Stimulated activated effector memory CD8-positive, alpha-beta T cell treated with anti-CD3 and anti-CD28 coated beads, Interleukin-12 subunit alpha, Interleukin-12 subunit beta, amount 100 ng/mL, for 72 hours (primary cell): ENCODE measurements around the gene CTRL.
A peak's percentile ranks its signal among the peaks of the same experiment; 100 is the strongest.
"Not testable (repeated sequence)": the region's sequence is repeated elsewhere in the genome, so short reads cannot be mapped to it uniquely, and the experiment has no call there.

Experiments
- ATAC-seq: fragments of 150-1000 bp; cut with Tn5 transposase; 2 replicates; pipeline ENCODE4 v1.10.0; 2021
- DNase-seq, 2 donors: peaks; one replicate each; pipeline ENCODE4 v3.0.0; 2021 to 2022; ENCODE audit warnings: low spot score in 2 of 2
- H3K27ac Mint-ChIP-seq: one replicate; pipeline ENCODE4 v1.8.0; 2022; ENCODE audit warnings: mild to moderate bottlenecking, mixed read lengths
- H3K36me3 Mint-ChIP-seq: one replicate; pipeline ENCODE4 v1.8.0; 2022; ENCODE audit warnings: mild to moderate bottlenecking, mixed read lengths
- H3K4me1 Mint-ChIP-seq: one replicate; pipeline ENCODE4 v1.8.0; 2022; ENCODE audit warnings: mixed read lengths
- H3K4me3 Mint-ChIP-seq: one replicate; pipeline ENCODE4 v1.8.0; 2022; ENCODE audit warnings: mild to moderate bottlenecking, mixed read lengths
- H3K9me3 Mint-ChIP-seq: one replicate; pipeline ENCODE4 v1.8.0; 2022; ENCODE audit warnings: mixed read lengths

The CTRL gene

DNA sequence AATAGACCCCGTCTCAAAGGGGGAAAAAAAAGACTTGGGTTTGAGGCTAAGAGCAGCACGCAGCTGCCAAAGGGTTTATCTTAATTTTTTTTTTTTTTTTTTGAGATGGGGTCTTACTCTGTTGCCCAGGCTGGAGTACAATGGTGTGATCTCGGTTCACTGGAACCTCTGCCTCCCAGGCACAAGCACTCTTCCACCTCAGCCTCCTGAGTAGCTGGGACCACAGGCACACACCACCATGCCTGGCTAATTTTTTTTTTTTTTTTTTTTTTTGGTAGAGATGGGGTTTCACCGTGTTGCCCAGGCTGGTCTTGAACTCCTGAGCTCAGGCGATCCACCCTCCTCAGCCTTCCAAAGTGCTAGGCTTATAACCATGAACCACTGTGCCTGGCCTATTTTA is 6.1 kb upstream of the CTRL start:
- not testable (repeated sequence) for H3K9me3 Mint-ChIP-seq, ATAC-seq, DNase-seq
- Mint-ChIP-seq H3K4me1 (peaks cover 53% of the 10 kb centered on the region), H3K36me3 (peaks cover 69% of the 10 kb centered on the region), H3K27ac (peak overlapping the region; percentile 100), H3K4me3 (peak overlapping the region; percentile 100)

DNA sequence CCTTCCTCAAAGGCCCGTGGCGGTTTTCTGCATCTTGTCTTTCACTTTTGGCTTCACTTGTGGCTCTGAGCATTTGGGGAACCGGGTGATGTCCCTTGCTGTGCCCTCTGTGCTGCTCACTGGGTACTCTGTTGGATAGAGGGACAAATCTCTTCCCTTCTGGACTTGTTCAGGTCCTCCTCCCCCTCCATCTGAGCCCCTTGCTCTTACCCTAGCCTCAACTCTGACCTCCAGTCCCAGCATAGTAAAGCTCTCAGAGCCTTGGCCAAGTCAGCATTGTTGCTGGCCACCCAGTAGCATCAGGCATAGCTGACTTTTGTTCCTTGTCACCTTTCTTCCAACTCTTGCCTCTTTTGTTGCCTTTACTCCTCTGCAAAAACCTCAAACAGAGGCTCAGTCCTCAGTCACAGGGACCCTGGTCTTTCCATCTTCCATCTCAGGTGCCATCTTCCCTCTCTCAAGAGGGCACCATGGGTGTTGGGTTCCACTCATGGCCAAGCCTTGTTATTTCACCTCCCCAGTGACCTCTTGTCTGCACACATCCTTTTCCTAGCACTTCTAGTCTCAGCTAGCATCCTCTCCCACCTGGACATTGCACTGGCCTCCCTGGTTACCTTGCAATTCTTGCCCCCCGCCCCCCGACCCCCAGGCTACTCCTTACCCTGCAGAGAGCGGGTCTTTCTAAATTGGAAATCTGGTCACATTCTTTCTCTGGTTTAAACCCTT is 5.4 kb upstream of the CTRL start:
- DNase-seq (no peak), ATAC-seq (peak; percentile 69)
- H3K36me3 Mint-ChIP-seq, result peaks cover 72% of the 10 kb centered on the region
- H3K27ac Mint-ChIP-seq, result peak overlapping the region; percentile 100
- no peaks in the 10 kb centered on the region for H3K9me3 Mint-ChIP-seq
- peaks cover 49% of the 10 kb centered on the region for H3K4me1 Mint-ChIP-seq
- H3K4me3 Mint-ChIP-seq, result peak overlapping the region; percentile 100

DNA sequence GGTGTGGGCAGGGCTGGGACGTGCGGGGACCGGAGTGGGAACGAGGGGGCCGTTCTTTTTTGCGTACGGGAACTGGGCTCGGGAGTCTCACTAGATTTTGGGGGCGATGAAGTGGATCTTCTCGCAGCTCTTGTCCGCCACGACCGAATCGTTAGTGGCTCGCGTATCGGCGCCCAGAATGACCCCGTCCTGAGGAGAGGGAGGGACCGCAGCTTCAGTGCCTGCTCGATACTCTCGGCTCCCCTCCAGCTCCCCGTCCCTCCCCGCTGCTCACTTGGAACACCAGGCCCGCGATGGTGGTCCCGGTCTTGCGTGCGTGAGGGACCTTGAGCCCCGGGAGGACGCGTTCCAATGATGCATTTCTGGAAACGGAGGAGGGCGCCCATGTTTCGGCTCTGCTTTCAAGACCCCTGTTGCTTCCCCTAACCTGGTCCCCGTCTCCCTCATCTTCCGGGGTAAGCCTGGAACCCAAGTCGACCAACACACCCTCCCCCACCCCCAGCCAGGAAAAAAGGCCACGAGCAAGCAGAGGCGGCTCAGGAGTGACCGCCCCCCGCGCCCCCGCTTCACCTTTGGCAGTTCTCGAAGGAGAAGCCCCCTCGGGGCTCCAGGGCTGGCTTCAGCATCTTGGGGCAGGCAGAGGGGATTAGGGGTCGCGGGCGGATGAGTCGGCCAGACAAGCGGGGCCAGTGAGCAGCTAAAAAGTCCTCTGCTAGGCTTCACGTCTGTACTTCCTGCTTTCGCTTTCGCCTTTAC is 4.6 kb upstream of the CTRL start, which contains the start of gene PSMB10:
TSS of gene PSMB10 (minus strand) at position 727 of the 756 bp plus-strand sequence. CDS start at position 626, 101 bp downstream.
- Mint-ChIP-seq H3K36me3 (peaks cover 78% of the 10 kb centered on the region), H3K27ac (peak within 1 kb of the TSS; percentile 100), H3K9me3 (no peaks in the 10 kb centered on the region), H3K4me3 (peak within 1 kb of the TSS; percentile 100), H3K4me1 (peaks cover 42% of the 10 kb centered on the region)
- ATAC-seq, result peak; percentile 2
- peak; percentile 52 to 89 for DNase-seq

DNA sequence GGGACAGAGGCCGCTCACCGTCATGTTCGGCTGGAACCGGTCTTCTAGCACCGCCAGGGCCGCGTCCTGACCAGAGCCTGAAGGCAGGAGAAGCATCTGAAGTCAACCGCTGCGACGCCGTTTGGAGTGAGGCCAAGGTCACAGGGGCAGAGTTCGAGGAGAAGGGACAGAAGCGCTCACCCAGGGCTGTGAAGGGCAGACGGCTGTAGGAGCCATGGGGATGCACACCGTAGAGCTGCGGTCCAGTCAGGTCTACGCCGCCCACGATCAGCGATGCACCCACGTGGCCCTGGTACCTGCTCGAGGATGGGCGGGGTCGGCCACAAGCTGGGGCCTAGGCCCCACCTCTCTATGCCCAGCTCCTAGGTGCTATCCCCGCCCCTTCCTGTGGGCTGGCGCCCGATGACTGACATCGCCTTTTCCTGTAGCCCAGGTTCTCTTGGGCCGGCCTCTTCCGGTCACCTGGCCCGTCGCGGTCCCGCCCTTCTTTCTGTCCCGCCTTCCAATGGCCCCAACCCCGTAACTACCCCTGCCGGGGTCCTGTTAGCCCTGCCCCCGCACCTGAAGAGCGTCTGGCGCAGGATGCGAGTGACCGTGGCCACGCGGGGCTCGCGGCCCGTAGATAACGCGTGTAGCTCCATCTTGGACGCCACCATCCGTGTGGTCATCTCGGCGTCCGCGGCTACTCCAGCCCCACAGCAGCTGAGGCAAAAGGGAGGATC is 3.9 kb upstream of the CTRL start:
- ATAC-seq (peak; percentile 95), DNase-seq (peak; percentile 72 to 92)
- H3K4me1 Mint-ChIP-seq, result peaks cover 42% of the 10 kb centered on the region
- peaks cover 82% of the 10 kb centered on the region for H3K36me3 Mint-ChIP-seq
- H3K9me3 Mint-ChIP-seq, result no peaks in the 10 kb centered on the region
- peak overlapping the region; percentile 100 for H3K27ac Mint-ChIP-seq
- H3K4me3 Mint-ChIP-seq, result peak overlapping the region; percentile 100

DNA sequence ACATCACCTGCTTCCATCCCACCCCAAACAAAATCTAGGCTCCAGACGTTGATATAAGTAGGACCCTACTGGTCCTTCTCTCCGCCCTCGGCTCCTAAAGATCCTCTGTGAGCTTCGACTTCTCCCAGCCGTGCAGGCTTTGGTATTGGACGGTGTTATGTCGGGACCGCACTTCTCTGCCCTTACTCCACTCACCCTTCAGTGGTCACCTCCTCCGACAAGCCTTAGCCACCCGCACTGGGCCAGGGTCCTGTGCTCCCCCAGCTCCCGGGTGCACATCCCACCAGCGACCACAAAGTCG is 3.4 kb upstream of the CTRL start:
- H3K4me1 Mint-ChIP-seq, result peaks cover 38% of the 10 kb centered on the region
- no peaks in the 10 kb centered on the region for H3K9me3 Mint-ChIP-seq
- peaks cover 86% of the 10 kb centered on the region for H3K36me3 Mint-ChIP-seq
- DNase-seq, result no peak
- peak overlapping the region; percentile 100 for H3K27ac Mint-ChIP-seq
- ATAC-seq, result no peak
- peak overlapping the region; percentile 100 for H3K4me3 Mint-ChIP-seq

DNA sequence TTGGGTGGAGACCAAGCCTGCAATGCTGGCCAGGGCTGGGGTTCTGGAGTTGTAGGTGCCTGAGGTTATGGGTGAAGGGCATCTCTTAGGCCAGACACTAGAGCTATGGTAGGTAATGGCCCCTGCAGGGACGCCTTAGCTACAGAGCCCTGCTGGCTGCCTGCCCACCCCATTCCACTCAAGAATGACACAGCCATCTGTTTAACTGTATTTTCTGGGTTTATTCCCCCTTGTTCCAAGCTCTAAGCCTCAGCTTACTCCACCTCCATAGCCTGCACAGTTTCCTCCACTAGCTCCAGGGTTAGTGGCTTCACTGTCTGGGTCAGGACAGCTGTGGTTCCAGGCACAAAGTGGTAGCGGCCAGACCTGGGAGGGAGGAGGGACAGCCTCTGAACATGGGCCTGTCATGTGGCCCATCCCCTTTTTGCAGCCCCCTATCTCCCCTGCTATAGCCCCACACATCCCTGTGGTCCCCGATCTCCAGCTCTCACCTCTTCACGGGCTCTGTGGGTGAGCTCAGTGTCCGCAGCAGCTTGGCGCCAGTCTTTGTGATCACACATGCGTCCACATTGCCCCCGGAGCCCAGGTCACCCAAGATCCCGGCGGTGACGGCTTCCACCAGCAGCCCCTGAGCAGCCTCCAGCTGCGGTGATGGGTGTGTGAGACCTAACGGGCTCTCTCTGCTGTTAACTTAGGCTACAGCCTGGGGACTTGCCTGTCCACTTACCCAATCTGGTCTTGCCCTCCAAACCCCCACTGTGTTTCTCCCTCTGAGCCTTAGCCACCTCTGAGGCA is 2.8 kb upstream of the CTRL start:
- no peaks in the 10 kb centered on the region for H3K9me3 Mint-ChIP-seq
- no peak for ATAC-seq
- peaks cover 89% of the 10 kb centered on the region for H3K36me3 Mint-ChIP-seq
- peaks cover 33% of the 10 kb centered on the region for H3K4me1 Mint-ChIP-seq
- H3K4me3 Mint-ChIP-seq, result peak overlapping the region; percentile 100
- no peak for DNase-seq
- H3K27ac Mint-ChIP-seq, result peak overlapping the region; percentile 100

DNA sequence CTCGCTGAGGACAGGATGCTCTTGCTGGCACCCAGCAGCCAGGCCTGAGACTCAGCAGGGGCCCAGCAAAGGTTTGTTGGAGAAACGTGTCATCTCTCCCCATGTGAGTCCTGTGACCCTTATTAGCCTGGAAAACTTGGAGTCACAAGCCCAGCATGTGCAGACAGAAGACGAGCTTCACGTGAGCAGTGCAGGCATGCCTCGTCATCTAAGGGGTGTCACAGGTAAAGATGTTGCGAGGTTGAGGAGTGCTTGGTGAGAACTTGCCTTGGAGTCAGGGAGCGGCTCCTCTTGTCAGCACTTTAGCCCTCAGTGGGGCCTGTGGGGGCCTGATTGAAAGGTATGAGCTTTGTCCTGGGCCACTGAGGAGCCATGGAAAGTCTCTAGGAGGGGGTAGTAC is 2.1 kb upstream of the CTRL start:
- DNase-seq (no peak), ATAC-seq (no peak)
- Mint-ChIP-seq H3K27ac (peak overlapping the region; percentile 80), H3K4me3 (peak overlapping the region; percentile 100), H3K36me3 (peaks cover 85% of the 10 kb centered on the region), H3K9me3 (no peaks in the 10 kb centered on the region), H3K4me1 (peaks cover 33% of the 10 kb centered on the region)

DNA sequence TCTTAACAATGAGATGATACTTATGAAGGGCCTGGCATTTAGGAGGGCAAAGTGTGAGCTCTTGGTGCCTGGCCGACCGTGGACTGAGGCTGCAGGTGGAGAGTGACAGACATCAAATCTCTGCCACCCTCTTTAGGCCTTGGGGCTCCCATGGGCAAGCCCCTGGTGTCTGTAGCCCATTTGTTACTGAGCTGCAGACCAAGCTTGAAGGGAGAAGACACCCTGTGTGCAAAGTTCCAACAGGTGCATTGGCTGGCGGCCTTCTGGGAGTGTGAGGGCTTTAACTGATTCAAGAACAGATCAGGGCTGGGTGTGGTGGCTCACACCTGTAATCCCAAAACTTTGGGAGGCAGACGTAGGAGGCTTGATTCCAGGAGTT is 789 bp upstream of the CTRL start:
- Mint-ChIP-seq H3K36me3 (peaks cover 91% of the 10 kb centered on the region), H3K4me1 (peaks cover 41% of the 10 kb centered on the region), H3K27ac (peak overlapping the region; percentile 79), H3K9me3 (no peaks in the 10 kb centered on the region), H3K4me3 (no peak overlapping the region)
- no peak for ATAC-seq
- DNase-seq, result no peak

DNA sequence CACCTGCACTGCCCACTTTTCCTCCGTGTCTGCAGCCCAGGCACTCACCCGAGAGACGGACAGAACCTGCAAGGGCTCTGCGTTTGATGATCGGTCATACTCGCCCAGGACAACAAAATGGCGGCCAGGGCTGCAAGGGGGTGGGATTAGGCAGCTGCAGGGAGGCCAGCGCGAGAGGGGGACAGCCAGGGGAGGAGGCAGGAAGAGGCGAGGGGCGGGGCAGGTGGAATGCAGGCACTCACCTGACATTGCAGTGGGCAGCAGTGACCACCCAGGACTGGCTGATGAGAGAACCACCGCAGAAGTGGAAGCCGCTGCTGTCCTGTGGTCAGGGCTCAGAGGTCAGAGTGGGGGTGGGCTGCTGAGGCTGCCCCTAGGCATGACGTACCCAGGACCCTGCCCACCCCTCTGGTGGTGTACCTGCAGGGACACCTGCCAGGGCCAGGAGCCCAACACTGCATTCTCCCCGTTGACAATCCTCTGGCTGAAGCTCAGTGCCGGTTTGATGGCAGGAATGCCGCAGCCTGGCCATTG is 917 bp downstream of the CTRL start:
- Mint-ChIP-seq H3K4me3 (no peak overlapping the region), H3K27ac (peak overlapping the region; percentile 79), H3K36me3 (peaks cover 77% of the 10 kb centered on the region), H3K9me3 (no peaks in the 10 kb centered on the region), H3K4me1 (peaks cover 29% of the 10 kb centered on the region)
- DNase-seq, result no peak
- ATAC-seq, result no peak

DNA sequence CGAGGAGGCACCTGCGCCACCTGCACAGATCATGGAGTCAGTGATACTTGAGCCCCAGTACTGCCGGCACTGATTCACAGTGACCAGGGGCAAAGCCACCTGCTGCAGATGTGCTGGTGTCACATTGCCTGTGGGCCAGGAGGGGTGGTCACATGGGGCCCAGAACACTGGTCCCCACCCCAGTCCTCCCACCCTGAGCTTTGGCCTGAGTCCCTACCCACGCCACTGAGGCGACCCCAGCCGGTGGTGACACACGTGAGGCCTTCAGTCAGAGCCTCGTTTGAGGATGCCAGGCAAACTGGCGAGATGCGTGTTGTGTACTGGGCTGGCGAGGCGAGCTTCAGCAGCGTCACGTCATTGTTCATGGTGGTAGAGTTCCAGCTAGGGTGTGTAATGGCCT is 1.5 kb downstream of the CTRL start:
- H3K4me3 Mint-ChIP-seq, result no peak overlapping the region
- peaks cover 71% of the 10 kb centered on the region for H3K36me3 Mint-ChIP-seq
- H3K27ac Mint-ChIP-seq, result peak overlapping the region; percentile 79
- H3K9me3 Mint-ChIP-seq, result no peaks in the 10 kb centered on the region
- no peak for DNase-seq
- H3K4me1 Mint-ChIP-seq, result peaks cover 24% of the 10 kb centered on the region
- no peak for ATAC-seq

DNA sequence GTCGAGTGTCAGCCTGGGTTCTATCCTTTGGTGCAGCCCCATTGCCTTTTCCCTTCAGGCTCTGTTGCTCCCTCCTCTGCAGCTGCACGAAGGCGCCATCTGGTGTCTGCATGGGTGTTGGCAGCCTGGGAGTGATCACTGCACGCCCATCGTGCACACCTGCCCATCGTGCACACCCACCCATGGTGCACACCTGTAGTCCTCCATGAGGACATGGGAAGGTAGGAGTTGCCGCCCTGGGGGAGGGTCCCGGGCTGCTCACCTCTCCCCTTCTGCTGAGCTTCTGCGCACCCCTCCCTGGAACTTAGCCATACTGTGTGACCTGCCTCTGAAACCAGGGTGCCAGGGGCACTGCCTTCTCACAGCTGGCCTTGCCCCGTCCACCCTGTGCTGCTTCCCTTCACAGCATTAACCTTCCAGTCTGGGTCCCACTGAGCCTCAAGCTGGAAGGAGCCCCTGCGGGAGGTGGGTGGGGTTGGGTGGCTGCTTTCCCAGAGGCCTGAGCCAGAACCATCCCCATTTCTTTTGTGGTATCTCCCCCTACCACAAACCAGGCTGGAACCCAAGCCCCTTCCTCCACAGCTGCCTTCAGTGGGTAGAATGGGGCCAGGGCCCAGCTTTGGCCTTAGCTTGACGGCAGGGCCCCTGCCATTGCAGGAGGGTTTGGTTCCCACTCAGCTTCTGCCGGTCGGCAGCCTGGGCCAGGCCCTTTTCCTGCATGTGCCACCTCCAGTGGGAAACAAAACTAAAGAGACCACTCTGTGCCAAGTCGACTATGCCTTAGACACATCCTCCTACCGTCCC is 2.9 kb downstream of the CTRL start:
- DNase-seq (peak; percentile 64 to 87), ATAC-seq (peak; percentile 81)
- Mint-ChIP-seq H3K4me3 (no peak overlapping the region), H3K9me3 (no peaks in the 10 kb centered on the region), H3K36me3 (peaks cover 57% of the 10 kb centered on the region), H3K4me1 (peaks cover 11% of the 10 kb centered on the region), H3K27ac (peak overlapping the region; percentile 92)

DNA sequence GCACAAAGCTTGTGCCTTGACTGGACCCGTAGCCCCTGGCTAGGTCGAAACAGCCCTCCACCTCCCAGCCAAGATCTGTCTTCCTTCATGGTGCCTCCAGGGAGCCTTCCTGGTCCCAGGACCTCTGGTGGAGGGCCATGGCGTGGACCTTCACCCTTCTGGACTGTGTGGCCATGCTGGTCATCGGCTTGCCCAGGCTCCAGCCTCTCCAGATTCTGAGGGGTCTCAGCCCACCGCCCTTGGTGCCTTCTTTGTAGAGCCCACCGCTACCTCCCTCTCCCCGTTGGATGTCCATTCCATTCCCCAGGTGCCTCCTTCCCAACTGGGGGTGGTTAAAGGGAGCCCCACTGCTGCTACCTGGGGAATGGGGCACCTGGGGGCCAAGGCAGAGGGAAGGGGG is 3.5 kb downstream of the CTRL start:
- no peaks in the 10 kb centered on the region for H3K9me3 Mint-ChIP-seq
- H3K27ac Mint-ChIP-seq, result peak overlapping the region; percentile 92
- ATAC-seq (no peak), DNase-seq (no peak)
- H3K4me3 Mint-ChIP-seq, result no peak overlapping the region
- peaks cover 9% of the 10 kb centered on the region for H3K4me1 Mint-ChIP-seq
- peaks cover 51% of the 10 kb centered on the region for H3K36me3 Mint-ChIP-seq

DNA sequence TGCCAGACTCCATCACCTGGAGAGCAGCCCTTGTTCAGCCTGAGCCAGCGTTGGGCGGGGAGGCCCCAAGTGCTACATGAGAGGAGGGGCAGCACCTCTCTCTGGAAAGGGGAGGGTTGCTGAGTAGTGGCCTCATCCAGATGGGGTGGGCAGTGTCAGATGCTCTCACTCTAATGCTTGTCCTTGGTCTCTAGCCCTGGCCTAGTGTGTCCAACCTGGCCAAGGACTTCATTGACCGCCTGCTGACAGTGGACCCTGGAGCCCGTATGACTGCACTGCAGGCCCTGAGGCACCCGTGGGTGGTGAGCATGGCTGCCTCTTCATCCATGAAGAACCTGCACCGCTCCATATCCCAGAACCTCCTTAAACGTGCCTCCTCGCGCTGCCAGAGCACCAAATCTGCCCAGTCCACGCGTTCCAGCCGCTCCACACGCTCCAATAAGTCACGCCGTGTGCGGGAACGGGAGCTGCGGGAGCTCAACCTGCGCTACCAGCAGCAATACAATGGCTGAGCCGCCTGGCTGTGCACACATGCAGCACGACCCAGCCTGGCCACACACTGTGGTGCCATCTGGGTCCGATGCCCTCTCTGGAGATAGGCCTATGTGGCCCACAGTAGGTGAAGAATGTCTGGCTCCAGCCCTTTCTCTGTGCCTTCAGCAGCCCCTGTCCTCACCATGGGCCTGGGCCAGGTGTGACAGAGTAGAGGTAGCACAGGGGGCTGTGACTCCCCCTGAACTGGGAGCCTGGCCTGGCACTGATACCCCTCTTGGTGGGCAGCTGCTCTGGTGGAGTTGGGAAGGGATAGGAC is 4.3 kb downstream of the CTRL start:
- peaks cover 43% of the 10 kb centered on the region for H3K36me3 Mint-ChIP-seq
- no peak for ATAC-seq

More for the DNA sequence above, 4.3 kb downstream of the CTRL start:
- H3K4me3 Mint-ChIP-seq, result no peak overlapping the region
- DNase-seq, result no peak
- H3K9me3 Mint-ChIP-seq, result no peaks in the 10 kb centered on the region
- peaks cover 12% of the 10 kb centered on the region for H3K4me1 Mint-ChIP-seq
- peak overlapping the region; percentile 86 for H3K27ac Mint-ChIP-seq
